Right kidney (tissue), 1 donor: ENCODE measurements around the gene PKP1.

Experiments used
- DNase-seq: peaks from one replicate; pipeline ENCODE4 v3.0.0-alpha.2; 2016

PKP1 gene

DNA sequence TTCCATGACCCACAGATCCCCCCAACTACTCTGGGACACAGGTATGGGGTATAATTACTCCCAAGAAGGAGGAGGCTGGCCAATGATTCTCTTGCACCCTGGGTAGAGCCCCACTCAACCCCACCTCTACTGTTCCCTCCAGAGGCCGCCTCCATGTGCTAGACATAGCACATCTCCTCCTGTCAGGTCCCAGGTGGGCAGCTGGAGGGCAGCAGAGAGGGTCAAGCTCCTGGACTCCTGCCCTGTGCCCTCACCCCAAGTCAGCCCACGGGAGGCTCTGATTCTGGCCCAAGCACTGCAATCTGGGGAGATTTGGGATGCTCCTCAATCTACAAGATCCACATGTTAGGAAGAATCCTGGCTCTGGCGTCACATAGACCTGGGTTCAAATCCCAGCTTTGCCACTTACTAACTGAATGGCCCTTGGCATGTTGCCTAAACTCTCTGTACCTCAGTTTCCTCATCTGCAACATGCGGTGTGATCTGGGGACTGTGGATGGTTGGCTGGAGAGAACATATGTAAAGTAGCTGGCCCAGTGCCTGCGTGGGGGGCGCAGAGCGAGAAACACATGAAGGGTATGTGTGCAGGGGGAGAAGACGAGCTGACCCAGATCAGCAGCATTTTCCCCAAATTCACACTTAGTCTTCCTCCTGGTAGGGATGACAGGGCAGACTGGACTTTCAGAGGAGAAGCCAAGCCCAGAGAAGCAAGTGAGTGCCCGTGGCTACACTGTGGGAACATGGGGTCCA, 71.0 kb downstream of the PKP1 start:
- DNase-seq = no peak

DNA sequence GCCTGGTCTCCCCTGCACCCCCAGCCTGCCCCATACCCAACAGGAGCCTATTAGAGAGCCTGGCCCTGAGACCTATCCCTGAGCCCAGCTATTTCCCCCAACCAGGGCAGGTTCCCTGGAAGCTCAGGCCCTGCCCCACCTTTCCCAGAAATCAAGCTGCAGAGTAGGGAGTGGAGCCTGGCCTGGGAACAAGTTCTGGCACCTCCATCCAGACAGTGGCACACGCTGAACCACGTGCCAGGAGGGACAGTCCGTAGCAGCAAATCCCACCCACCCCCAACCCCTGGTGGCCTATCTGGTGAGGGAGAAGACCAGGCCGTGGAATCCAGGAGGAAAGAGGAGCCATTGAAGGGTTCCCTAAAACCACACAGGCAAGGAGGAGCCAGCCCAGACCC, 71.6 kb downstream of the PKP1 start:
- DNase-seq = no peak

DNA sequence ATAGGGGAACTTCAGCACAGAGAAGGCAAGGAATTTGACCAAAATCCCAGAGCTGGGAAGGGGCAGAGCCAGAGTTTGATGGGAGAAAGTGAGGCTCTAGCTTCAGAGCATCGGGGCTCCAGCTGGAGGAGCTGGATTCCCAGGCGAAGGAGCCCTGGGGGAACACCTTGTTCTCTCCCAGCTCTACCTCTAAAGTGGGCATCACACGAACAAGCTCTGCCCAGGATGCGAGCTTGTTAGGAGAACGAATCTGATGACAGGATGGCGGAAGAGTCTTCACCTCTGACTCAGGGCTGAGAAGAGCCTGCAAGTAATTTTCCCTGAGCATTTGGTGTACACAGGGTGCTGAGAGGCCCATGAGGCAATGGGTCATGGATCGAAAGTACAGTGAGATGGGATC, 72.2 kb downstream of the PKP1 start:
- no peak for DNase-seq

DNA sequence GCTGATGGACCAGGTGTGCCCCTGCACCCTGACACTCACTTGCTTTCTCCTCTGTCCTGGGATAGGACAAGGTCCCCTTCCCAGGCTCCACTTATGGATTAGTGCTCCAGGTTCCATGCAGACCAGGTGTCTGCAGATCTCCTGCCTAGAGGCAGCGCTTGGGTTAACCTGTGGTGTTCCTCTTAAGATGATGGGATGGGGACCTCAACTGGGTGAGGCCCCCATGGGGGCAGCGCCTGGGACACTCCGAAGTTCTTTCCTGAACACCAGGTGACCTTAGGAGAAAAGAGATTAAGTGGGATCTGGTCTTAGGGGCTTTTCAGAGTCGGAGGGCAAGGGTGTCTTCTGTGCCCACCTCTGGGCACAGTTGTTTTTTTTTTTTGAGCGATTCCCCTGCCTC, 72.9 kb downstream of the PKP1 start:
- no peak for DNase-seq

DNA sequence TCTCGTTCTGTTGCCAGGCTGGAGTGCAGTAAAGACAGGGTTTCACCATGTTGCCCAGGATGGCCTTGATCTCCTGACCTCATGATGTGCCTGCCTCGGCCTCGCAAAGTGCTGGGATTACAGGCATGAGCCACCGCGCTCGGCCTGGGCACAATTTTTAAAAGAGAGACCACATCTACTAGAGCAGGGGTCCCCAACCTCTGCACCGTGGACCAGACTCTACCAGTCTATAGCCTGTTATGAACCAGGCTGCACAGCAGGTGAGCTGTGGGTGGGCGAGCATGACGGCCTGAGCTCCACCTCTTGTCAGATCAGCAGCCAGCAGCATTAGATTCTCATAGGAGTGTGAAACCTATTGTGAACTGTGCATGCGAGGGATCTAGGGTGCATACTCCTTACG, 73.4 kb downstream of the PKP1 start:
- no peak for DNase-seq

DNA sequence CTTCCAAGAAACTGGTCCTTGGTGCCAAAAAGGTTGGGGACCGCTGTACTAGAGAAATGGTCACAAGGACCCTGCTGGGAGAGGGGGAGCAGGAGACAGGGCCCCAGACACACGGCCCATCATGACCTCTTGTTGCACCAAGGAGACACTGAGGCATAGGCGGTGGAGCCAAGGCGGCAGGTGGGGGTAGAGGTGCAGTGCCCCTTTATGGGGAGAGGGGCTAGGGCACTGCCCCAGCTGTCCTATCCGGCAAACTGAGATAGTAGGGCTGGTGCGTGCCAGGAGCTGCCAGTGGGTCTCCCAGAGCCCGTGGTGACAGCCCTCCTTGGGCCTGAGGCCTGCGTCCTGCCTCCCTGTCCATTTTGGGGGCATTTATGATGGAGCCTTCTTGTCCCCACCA, 73.9 kb downstream of the PKP1 start:
- DNase-seq = no peak

DNA sequence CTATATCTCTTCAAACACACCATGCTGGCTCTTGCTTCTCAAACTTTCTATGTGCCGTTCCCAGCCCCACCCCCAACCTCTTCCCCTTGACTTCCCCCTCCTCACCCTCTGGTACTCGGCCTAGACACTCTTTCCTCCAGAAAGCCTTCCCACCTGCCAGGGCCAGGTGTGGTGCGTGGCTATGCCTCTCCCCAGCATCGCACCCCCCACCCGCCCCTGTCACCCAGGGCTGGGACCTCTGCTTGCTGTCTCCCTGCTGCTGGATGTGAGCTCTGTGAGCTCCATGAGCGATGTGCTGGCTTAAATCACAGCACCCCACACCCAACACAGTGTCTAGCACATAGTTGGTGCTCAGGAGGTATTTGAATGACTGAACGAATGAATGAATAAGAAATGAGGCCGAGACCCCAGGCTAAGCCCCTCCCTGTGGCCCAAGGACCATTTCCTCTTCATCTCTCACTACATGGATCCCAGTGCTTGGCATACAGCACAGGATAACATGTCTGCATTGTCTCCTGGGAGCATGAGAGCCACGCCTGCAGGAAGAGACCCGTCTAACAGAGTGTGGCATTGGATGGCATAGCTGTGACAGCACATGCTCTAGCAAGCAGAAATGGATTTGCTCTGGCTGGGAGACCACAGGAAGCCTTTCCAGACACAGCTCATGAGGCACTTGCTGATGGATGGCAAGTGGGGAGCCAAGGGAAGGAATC, 74.5 kb downstream of the PKP1 start:
- no peak for DNase-seq

DNA sequence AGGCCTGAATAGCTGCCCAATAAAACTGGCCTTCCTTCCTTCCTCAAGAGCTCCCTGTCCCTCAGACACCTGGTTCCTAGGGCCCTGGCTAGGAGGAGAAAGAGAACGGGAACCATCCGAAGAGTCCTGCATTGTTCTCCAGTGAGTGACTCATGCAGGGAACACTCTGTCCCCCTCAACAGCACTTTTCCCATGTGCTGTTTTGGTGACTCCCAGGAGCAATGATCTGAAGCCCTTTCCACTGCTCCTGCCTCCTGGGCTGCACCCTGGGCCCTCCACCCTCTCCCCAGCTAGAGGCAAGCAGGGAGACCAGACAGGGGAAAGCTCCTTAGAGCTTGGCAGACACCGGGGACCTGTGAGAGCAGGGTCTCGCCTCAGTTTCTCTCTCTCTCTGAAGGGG, 75.3 kb downstream of the PKP1 start:
- DNase-seq = no peak

DNA sequence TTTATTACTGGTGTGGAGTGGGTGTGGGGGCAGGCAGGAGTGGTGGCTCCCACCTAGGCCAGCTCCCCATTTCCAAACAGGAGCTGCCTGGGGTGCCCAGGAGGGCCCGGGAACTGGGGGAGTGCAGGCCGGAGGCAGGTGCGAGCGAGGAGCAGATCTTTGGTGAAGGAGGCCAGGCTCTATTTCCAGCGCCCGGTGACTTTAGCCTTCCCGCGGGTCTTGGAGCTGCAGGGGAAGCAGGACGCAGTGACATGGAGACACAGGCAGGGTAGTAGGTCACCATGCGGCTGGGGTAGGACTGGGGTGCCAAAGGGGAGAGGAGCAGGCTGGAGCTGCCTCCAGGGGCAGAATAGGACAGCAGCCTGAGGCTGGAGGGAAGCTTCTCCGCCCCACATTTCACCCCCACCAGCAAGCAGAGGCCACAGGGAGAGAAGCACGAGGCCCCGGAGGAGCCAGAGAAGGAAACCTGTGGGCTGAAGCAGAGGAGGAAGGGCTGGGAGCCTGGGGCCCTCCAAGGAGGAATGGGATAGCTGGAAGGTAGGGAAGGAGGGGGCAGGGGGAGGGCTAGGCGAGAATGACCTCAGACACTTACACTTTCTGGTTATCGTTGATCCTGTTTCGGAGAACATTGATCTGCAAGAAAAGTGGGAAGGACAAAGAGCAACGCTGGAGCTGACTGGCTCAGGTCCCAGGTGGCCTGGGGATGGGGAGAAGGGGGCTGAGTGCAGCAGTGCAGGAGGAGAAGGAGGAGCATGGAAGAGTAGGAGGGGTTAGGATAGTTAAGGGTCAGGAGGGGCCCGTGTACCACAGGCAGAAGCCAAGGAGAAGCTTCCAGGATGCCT, 75.9 kb downstream of the PKP1 start:
- no peak for DNase-seq

DNA sequence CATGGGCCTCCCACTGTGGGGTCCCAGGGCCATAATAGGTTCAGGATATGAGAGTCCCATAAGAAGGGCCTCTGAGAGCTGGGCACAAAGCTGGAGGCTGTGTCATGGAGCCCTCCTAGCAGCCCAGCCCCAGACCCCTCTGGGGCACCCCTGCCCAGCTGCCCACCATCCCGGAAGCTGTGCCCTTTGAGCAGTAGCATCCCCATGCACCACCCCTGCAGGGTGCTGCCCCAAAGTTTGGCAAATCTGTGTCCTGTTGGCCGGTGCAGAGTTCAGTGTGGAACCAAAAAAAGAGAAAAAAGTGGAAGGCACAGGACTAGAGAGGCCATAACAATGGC, 76.5 kb downstream of the PKP1 start:
- DNase-seq = no peak

DNA sequence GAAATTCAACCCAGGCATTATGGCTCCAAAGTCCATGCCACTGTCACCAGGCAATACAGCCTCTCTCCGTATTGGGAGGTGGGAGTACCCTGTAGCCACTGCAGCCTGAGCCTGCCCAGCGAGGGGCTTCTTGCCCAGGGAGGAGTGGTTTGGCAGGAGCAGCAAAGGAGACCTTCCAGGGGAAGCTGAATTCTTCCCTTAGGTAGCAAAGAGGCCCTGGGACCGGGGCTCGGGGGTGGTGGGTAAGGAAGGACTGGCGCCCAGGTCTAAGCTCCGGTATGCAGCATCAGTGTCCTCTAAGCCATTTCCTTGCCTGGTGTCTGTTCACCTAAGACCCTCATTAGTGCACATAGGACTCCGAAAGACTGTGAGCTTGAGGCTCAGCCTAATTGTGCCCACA, 77.2 kb downstream of the PKP1 start:
- no peak for DNase-seq

DNA sequence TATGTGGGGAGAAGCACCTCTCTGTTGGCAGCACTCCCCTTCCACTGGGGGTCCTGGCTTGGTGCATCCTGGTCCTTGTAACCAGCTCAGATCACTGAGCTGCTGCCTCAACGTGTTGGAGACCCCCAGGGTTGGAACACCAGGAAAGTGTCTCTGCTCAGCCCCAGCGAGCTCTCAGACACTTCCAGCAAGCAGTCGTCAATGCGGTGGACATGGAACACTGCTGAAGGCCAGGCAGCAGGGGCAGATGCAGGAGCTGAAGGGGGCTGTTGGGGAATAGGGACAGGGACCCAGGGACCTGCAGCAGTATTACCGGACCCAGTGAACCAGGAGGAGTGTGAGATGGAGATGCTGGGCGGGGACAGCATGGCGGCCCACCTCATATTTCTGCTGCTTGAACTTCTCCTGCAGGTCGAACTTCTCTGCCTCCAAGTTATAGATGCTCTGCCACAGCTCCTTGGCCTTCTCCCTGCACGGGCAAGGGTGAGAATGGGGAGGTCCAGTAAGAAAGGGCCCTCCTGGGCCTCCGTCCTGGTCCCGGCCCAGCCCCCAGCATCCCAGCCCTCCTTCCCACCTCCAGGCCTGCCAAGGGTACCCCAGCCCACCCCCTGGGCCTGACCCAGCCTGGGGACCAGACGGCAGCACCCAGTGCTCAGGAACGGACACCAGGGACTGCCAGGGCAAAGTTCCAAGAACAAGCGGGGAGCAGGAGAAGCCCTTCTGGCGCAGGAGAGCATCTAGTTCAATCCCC, 77.8 kb downstream of the PKP1 start:
- no peak for DNase-seq

DNA sequence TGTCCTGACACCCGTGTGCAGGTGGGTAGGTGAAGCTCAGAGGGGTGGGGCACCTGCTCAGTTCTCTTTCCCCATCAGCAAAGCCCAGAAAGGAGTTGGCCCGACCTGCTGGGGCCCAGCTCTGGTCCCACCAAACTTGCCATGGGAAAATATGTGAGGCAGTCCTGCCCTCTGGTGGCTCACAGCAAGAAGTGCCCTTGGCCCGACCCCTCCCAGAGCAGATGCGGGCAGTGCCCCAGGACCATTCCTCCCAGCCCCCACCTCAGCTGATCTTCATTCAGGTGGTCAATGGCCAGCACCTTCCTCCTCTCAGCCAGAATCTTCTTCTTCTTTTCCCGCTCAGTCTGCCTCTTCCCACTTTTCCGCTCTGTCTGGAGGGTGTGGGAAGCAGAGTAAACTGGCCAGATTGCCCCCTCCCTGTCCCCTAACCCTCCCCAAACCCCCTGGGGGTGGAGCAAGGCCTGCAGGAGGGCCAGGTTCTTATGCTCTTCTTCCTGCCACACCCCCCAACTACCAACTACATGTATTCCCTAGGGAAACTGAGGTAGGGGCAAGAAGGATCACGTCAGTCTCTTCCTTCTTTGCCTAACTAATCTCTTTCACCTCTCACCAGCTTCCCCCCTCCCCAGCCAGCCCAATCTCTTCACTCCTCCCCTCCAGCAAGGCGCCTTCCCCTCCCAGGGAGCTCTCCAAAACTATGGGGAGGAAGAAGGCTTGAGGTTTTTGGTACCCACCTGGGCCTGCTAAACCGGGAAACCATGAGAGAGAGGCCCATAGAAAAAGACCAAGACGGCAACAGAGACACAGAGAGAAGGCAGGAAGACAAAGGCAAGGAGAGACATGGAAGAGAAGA, 78.6 kb downstream of the PKP1 start:
- DNase-seq = no peak

DNA sequence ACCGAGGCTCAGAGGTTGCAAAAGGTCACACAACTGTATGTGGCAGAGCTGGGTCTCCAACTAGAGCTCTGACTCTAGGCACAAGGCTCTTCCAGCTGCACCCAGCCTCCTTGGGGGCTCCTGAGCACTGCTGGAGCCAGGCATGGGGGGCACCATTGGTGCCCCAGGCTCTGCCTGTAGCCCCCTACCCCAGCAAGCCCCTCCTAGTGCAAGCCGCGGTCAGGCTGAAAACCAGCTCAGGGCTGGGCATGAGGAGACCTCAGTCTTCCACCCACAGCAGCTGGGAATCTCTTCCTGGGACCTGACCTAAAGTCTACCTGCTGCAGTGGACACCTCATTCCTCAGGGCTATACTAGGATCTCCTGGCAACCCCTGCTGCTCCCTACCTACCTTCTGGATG, 79.6 kb downstream of the PKP1 start:
- no peak for DNase-seq

DNA sequence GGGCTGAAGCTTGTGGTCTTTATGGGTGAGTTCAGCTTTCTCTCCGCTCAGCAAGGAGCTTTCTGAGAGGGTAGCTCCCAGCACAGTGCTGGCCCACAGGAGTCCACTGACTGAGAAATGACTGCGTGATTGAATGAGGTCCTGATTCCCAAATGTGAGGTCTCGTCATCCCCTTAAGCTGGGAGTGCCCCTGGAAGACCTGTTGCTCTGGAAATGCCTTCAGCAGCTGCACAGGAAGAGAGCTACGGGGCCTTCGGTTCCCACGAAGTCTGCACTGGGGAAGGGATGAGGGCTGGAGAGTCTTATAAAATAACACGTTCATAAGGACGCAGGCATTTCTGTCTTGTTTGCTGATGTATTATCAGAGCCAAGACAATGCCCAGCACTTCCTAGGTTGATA, 80.2 kb downstream of the PKP1 start:
- no peak for DNase-seq

DNA sequence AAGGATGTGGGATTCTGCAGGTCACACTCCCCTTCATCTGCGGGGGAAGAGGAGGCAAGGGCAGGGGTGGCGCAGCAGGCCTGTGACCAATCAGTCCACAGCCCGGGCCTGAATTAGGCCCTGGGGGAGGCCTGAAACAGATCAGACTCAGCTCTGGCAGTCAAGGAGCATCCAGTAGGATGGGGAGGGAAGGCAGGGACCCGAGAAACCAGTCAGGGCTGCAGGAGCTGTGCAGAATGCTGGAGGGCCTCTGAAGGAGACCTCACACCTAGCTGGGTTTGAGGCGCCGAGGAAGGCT, 81.5 kb downstream of the PKP1 start:
- no peak for DNase-seq

DNA sequence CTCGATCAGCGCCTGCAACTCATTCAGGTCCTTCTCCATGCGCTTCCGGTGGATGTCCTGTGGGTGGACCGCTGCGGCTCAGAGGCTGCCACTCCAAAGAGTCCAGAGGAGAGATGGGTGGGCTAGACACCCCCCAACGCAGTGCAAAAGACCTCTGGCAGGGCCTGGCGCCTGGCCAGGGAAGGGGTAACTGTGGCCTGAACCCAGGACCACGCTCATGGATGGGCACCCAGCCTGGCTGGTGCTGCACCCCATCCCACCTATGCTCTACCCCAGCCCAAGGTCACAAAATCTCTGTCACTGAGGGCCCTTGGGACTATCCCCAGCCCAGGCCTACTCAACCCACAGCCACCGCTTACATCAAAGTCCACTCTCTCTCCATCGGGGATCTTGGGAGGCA, 81.9 kb downstream of the PKP1 start:
- DNase-seq = no peak

DNA sequence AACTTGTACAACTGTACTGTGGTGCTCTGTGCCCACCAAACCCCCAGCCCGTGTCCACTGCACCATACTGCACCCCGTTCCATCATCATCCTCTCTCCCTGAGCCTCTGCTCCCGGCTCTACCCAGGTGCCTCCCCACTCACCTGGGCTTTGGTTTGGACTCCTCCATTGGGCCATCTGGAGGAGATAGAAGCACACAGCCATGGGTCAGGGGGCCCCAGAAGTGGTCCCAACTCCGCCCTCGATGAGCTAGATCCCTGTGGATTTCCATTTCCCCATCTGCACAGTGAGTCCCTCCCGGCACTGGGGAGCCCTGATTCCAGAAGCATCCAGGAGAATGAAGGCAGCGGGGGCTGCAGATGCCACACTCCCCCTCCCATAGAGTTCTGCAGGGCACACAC, 83.4 kb downstream of the PKP1 start:
- DNase-seq = no peak

DNA sequence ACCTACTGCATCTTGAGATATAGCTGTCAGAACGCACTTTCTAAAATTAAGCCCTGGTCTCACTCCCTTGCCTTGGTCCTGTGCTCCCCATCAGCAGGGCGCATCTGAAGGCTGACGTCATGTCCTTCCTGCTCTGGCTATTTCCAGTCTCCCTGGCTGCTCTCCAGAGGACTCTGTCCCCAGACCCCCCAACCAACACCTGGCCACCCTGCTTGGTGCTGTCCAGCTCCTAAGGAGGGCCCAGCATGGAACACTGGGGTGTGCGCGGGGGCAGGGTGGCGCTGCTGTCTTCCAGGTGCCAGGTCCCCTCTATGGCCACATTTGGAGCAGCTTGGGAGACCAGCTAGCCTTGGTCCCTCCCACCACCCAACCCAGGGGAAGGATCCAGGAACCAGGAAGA, 85.9 kb downstream of the PKP1 start:
- DNase-seq = no peak

DNA sequence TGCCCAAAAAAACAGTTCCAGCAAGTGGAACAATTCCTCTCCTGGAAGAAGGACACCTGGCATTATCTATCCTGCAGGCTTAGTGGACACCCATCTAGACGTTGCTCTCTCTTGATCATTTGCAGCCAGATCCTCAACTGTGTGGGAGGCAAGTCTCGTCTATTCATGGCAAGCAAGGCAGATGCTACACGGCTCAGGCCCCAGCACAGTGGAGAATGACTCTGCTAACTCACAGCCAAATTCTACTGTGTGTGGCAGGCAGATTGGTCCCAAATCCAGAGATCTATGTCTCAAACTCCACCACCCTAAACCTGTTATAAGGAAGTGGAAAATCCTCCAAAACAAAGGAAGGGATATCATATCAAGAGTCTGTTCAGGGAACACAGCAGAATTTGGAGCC, 87.2 kb downstream of the PKP1 start:
- no peak for DNase-seq

DNA sequence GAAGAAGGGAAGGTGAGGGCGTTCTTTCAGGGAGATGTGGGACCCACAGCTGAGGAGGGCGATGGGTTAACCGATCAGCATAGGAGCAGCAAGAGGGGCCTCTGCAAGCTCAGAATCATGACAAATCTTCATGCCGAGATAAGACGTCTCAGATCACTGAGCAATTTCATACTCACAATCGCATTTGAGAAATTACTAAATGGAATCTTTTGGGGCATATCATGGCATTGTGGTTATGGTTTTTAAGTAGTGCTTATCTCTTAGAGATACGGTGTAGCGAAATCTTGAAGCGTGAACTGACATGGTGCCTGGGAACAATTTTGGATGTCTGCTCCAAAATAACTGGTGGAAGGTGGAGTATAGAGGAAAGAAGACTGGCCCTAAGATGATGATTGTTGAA, 88.0 kb downstream of the PKP1 start:
- DNase-seq = no peak

DNA sequence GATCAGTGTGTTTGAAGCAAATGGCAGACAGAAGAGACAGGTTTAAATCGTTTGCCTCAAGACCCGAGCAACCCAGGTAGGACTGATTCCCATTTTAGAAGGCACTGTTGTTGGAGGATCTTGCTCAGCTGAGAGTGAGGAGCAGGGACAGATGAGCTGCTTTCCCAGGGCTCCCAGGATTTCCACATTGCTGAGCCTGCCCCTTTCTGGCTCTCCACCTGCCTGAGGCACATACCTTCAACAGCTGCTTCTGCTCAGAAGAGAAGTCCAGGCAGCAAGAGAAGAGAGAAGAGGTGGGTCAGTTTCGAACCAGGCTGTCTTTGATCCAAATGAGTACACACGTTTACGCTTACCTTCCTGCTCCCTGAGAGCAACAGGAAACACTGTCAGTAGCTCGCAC, 88.5 kb downstream of the PKP1 start:
- DNase-seq = no peak
